Muscle layer of colon (tissue), 2 donors: ENCODE results near the gene ARHGEF40.

Source experiments
- H3K27ac ChIP-seq: one replicate; pipeline ENCODE4 v1.7.0; 2013; ENCODE audit warnings: low read depth, mild to moderate bottlenecking, low read length, moderate library complexity
- H3K27me3 ChIP-seq, 2 donors: one replicate each; pipeline ENCODE4 v1.7.0; 2013; ENCODE audit warnings: low read length in 2 of 2, mild to moderate bottlenecking in 2 of 2; ENCODE audit not compliant: insufficient read depth in 2 of 2, control insufficient read depth in 1 of 2
- H3K36me3 ChIP-seq: one replicate; pipeline ENCODE4 v1.7.0; 2013; ENCODE audit warnings: mild to moderate bottlenecking, low read length; ENCODE audit not compliant: insufficient read depth
- H3K4me1 ChIP-seq: one replicate; pipeline ENCODE4 v1.7.0; 2013; ENCODE audit warnings: mild to moderate bottlenecking, low read length; ENCODE audit not compliant: insufficient read depth
- H3K4me3 ChIP-seq, 2 donors: one replicate each; pipeline ENCODE4 v1.7.0; 2013; ENCODE audit warnings: low read length in 2 of 2, low read depth in 1 of 2, mild to moderate bottlenecking in 1 of 2, moderate library complexity in 1 of 2
- H3K9ac ChIP-seq: one replicate; pipeline ENCODE4 v1.7.0; 2013; ENCODE audit warnings: low read length
- H3K9me3 ChIP-seq: one replicate; pipeline ENCODE4 v1.7.0; 2013; ENCODE audit warnings: mild to moderate bottlenecking, low read length
- donor health status: abdominal sarcoma.
- donor health status: Adenocarcinoma of cecum.

The ARHGEF40 gene

GRCh38 chr14:21097636-21098075 lies 27.6 kb downstream of the ARHGEF40 start:
- H3K4me3 ChIP-seq: peak overlapping the region; percentile 18 to 42
- no peaks in the 10 kb centered on the region for H3K9me3 ChIP-seq
- H3K27me3 ChIP-seq: no peaks in the 10 kb centered on the region
- H3K4me1 ChIP-seq: peaks cover 36% of the 10 kb centered on the region
- H3K27ac ChIP-seq: peak overlapping the region; percentile 87
- peaks cover 6% of the 10 kb centered on the region for H3K36me3 ChIP-seq
- no peak overlapping the region for H3K9ac ChIP-seq

- H3K27me3 ChIP-seq: no peaks in the 10 kb centered on the region
- peaks cover 42% of the 10 kb centered on the region for H3K4me1 ChIP-seq
Measured at GRCh38 chr14:21098076-21098891, 28.2 kb downstream of the ARHGEF40 start, which contains the start of gene ZNF219. Gene ZNF219, minus strand, starts transcription at chr14:21098655. Its CDS starts 5,064 bp downstream, at chr14:21093591.

GRCh38 chr14:21098892-21099595 lies 28.9 kb downstream of the ARHGEF40 start:
- Histone ChIP-seq H3K4me1 (peaks cover 40% of the 10 kb centered on the region), H3K27ac (peak overlapping the region; percentile 96)

More at GRCh38 chr14:21098076-21098891, 28.2 kb downstream of the ARHGEF40 start, which contains the start of gene ZNF219:
- H3K9me3 ChIP-seq: no peaks in the 10 kb centered on the region
- H3K4me3 ChIP-seq: peak within 1 kb of the TSS; percentile 66 to 82
- H3K9ac ChIP-seq: peak within 1 kb of the TSS; percentile 87
- H3K36me3 ChIP-seq: peaks cover 2% of the 10 kb centered on the region
- peak within 1 kb of the TSS; percentile 96 for H3K27ac ChIP-seq

GRCh38 chr14:21099596-21099985 lies 29.5 kb downstream of the ARHGEF40 start:
- Histone ChIP-seq H3K27ac (peak overlapping the region; percentile 96), H3K9me3 (no peaks in the 10 kb centered on the region), H3K27me3 (no peaks in the 10 kb centered on the region), H3K36me3 (no peaks in the 10 kb centered on the region), H3K4me3 (peak overlapping the region in 1 of 2 donors; percentile 82), H3K4me1 (peaks cover 38% of the 10 kb centered on the region), H3K9ac (peak overlapping the region; percentile 87)

More at GRCh38 chr14:21098892-21099595, 28.9 kb downstream of the ARHGEF40 start:
- Histone ChIP-seq H3K36me3 (no peaks in the 10 kb centered on the region), H3K9ac (peak overlapping the region; percentile 87), H3K4me3 (peak overlapping the region; percentile 66 to 82), H3K9me3 (no peaks in the 10 kb centered on the region), H3K27me3 (no peaks in the 10 kb centered on the region)

GRCh38 chr14:21100931-21101330 lies 30.8 kb downstream of the ARHGEF40 start, which contains the start of gene TMEM253:
Gene TMEM253, plus strand, starts transcription at chr14:21101066. Its CDS starts 278 bp downstream, at chr14:21101344.
- H3K27ac ChIP-seq: no peak within 1 kb of the TSS
- no peaks in the 10 kb centered on the region for H3K9me3 ChIP-seq
- H3K9ac ChIP-seq: no peak within 1 kb of the TSS
- H3K36me3 ChIP-seq: no peaks in the 10 kb centered on the region
- H3K27me3 ChIP-seq: no peaks in the 10 kb centered on the region
- H3K4me1 ChIP-seq: peaks cover 44% of the 10 kb centered on the region
- no peak within 1 kb of the TSS for H3K4me3 ChIP-seq

GRCh38 chr14:21101802-21102413 lies 31.8 kb downstream of the ARHGEF40 start:
- no peak overlapping the region for H3K4me3 ChIP-seq
- H3K9me3 ChIP-seq: no peaks in the 10 kb centered on the region
- H3K4me1 ChIP-seq: peaks cover 43% of the 10 kb centered on the region
- no peaks in the 10 kb centered on the region for H3K36me3 ChIP-seq
- H3K9ac ChIP-seq: no peak overlapping the region
- no peaks in the 10 kb centered on the region for H3K27me3 ChIP-seq
- H3K27ac ChIP-seq: no peak overlapping the region

GRCh38 chr14:21102521-21103410 lies 32.7 kb downstream of the ARHGEF40 start:
- Histone ChIP-seq H3K4me3 (peak overlapping the region in 1 of 2 donors; percentile 80), H3K27me3 (no peaks in the 10 kb centered on the region), H3K9ac (peak overlapping the region; percentile 18), H3K4me1 (peaks cover 37% of the 10 kb centered on the region), H3K27ac (peak overlapping the region; percentile 99), H3K9me3 (no peaks in the 10 kb centered on the region), H3K36me3 (no peaks in the 10 kb centered on the region)

GRCh38 chr14:21103411-21103709 lies 33.3 kb downstream of the ARHGEF40 start:
- Histone ChIP-seq H3K27me3 (no peaks in the 10 kb centered on the region), H3K4me1 (peaks cover 37% of the 10 kb centered on the region), H3K9me3 (no peaks in the 10 kb centered on the region), H3K36me3 (no peaks in the 10 kb centered on the region), H3K27ac (peak overlapping the region; percentile 99), H3K4me3 (peak overlapping the region; percentile 67 to 80), H3K9ac (peak overlapping the region; percentile 18)

- peak overlapping the region; percentile 81 for H3K9ac ChIP-seq
- peak overlapping the region; percentile 99 for H3K27ac ChIP-seq
- no peaks in the 10 kb centered on the region for H3K27me3 ChIP-seq
- H3K4me3 ChIP-seq: peak overlapping the region; percentile 67 to 80
- H3K4me1 ChIP-seq: peaks cover 36% of the 10 kb centered on the region
- H3K9me3 ChIP-seq: no peaks in the 10 kb centered on the region
- no peaks in the 10 kb centered on the region for H3K36me3 ChIP-seq
Measured at GRCh38 chr14:21103710-21104447, 33.8 kb downstream of the ARHGEF40 start.

GRCh38 chr14:21104448-21105060 lies 34.5 kb downstream of the ARHGEF40 start:
- H3K4me3 ChIP-seq: peak overlapping the region; percentile 67 to 80
- H3K36me3 ChIP-seq: no peaks in the 10 kb centered on the region
- no peaks in the 10 kb centered on the region for H3K27me3 ChIP-seq
- H3K9me3 ChIP-seq: no peaks in the 10 kb centered on the region
- H3K9ac ChIP-seq: peak overlapping the region; percentile 81
- peak overlapping the region; percentile 99 for H3K27ac ChIP-seq
- H3K4me1 ChIP-seq: peaks cover 30% of the 10 kb centered on the region
